Right atrium auricular region (tissue), 2 donors: ENCODE results near the gene TMEM45B. TPM values are rescaled to one million over a fixed set of nuclear protein-coding genes. Genes with fewer than 3 reads are reported as not detected.

ENCODE experiments used
- DNase-seq: peaks from one replicate; pipeline ENCODE4 v3.0.0-alpha.2; 2019; ENCODE audit warnings: low spot score
- H3K27ac ChIP-seq, 2 donors: fragments of 200-600 bp; sonication (generic); 1 replicate in 1 of 2; 2 replicates in 1 of 2; pipeline ENCODE4 v1.5.1; 2016 to 2019
- H3K27me3 ChIP-seq, 2 donors: fragments of 200-600 bp; sonication (generic); one replicate each; pipeline versions ENCODE4 v1.5.1 to v1.6.0; 2017 to 2019
- H3K36me3 ChIP-seq: fragments of 200-600 bp; sonication (generic); one replicate; pipeline ENCODE4 v1.5.1; 2016
- H3K4me1 ChIP-seq, 2 donors: fragments of 200-600 bp; sonication (generic); one replicate each; pipeline versions ENCODE4 v1.5.1 to v1.6.0; 2017 to 2019
- H3K4me3 ChIP-seq, 2 donors: fragments of 200-600 bp; sonication (generic); 1 replicate in 1 of 2; 2 replicates in 1 of 2; pipeline ENCODE4 v1.5.1; 2017 to 2019; ENCODE audit warnings: mild to moderate bottlenecking in 1 of 2, moderate library complexity in 1 of 2
- H3K9me3 ChIP-seq, 2 donors: fragments of 200-600 bp; sonication (generic); one replicate each; pipeline ENCODE4 v1.5.1; 2019
- CTCF ChIP-seq, 2 donors: fragments of 200-600 bp; sonication (generic); IDR thresholded peaks; one replicate each; pipeline ENCODE4 v1.5.1; 2019; ENCODE audit warnings: antibody characterized with exemption in 2 of 2
- total RNA-seq, 2 donors: library from RNA; depleted of rRNA; stranded (reverse); fragments of >200 nt; gene quantifications; one replicate each; pipeline ENCODE4 v1.1.0, GENCODE V29; 2016

The TMEM45B gene
- total RNA-seq, 2 donors from 2014 or later, result not detected

GRCh38 chr11:129888451-129888850 lies 72.8 kb downstream of the TMEM45B start:
- no peak for TF ChIP-seq CTCF (IDR thresholded peaks at IDR 0.05)
- no peak for DNase-seq
- no peaks in the 10 kb centered on the region for H3K9me3 ChIP-seq
- H3K4me3 ChIP-seq, result no peak overlapping the region
- H3K27ac ChIP-seq, result no peak overlapping the region
- no peaks in the 10 kb centered on the region for H3K4me1 ChIP-seq
- H3K36me3 ChIP-seq, result peaks cover 84% of the 10 kb centered on the region
- H3K27me3 ChIP-seq, result no peaks in the 10 kb centered on the region

- Histone ChIP-seq H3K4me1 (peaks cover 0 to 12% of the 10 kb centered on the region in 2 donors), H3K27me3 (no peaks in the 10 kb centered on the region), H3K4me3 (peak overlapping the region; percentile 93 to 99), H3K36me3 (peaks cover 24% of the 10 kb centered on the region), H3K27ac (peak overlapping the region; percentile 76 to 87), H3K9me3 (no peaks in the 10 kb centered on the region)
- no peak for TF ChIP-seq CTCF (IDR thresholded peaks at IDR 0.05)
- no peak for DNase-seq
Measured at GRCh38 chr11:129894278-129895125, 78.9 kb downstream of the TMEM45B start.

- H3K4me3 ChIP-seq, result peak within 1 kb of the TSS; percentile 93 to 99
- no peaks in the 10 kb centered on the region for H3K27me3 ChIP-seq
- H3K9me3 ChIP-seq, result no peaks in the 10 kb centered on the region
- H3K4me1 ChIP-seq, result peaks cover 0 to 12% of the 10 kb centered on the region in 2 donors
- H3K27ac ChIP-seq, result peak within 1 kb of the TSS; percentile 76 to 87
- peak in 1 of 2 donors; percentile 12 for TF ChIP-seq CTCF (IDR thresholded peaks at IDR 0.05)
- H3K36me3 ChIP-seq, result peaks cover 21% of the 10 kb centered on the region
- peak; percentile 71 for DNase-seq
Measured at GRCh38 chr11:129895126-129896041, 79.7 kb downstream of the TMEM45B start, which contains the start of gene NFRKB. Gene NFRKB (minus strand): TSS chr11:129895578. CDS start chr11:129892849, 2,729 bp downstream.

- peak overlapping the region; percentile 93 to 99 for H3K4me3 ChIP-seq
- peaks cover 0 to 12% of the 10 kb centered on the region in 2 donors for H3K4me1 ChIP-seq
- TF ChIP-seq CTCF (IDR thresholded peaks at IDR 0.05), result no peak
- DNase-seq, result no peak
- H3K27ac ChIP-seq, result peak overlapping the region; percentile 76 to 87
- no peaks in the 10 kb centered on the region for H3K27me3 ChIP-seq
- H3K36me3 ChIP-seq, result peaks cover 19% of the 10 kb centered on the region
- no peaks in the 10 kb centered on the region for H3K9me3 ChIP-seq
Measured at GRCh38 chr11:129896062-129896461, 80.4 kb downstream of the TMEM45B start.

- no peaks in the 10 kb centered on the region for H3K27me3 ChIP-seq
- no peak for TF ChIP-seq CTCF (IDR thresholded peaks at IDR 0.05)
- no peak overlapping the region for H3K4me3 ChIP-seq
- no peaks in the 10 kb centered on the region for H3K4me1 ChIP-seq
- no peak overlapping the region for H3K27ac ChIP-seq
- peaks cover 27% of the 10 kb centered on the region for H3K36me3 ChIP-seq
- no peak for DNase-seq
- H3K9me3 ChIP-seq, result no peaks in the 10 kb centered on the region
Measured at GRCh38 chr11:129905402-129905801, 89.8 kb downstream of the TMEM45B start.

Other genes with a start within 250 kb of the TMEM45B start
- gene NFRKB, start 79.7 kb downstream of the TMEM45B start, total RNA-seq, result 10 to 100 TPM; 12.3 to 16.2 TPM
- gene PRDM10, start 187.0 kb downstream of the TMEM45B start, total RNA-seq, result 1 to 10 TPM; 4.3 TPM